HEK293T (cell line): ENCODE results near the gene LGALS14.

ENCODE experiments used
- CTCF ChIA-PET: fragments of 350-600 bp; formaldehyde crosslinking; extraction: SDS; loops from one replicate; lab custom pipeline; 2021; ENCODE audit warnings: antibody characterized with exemption, inconsistent platforms; lab: Yijun Ruan, JAX
- POLR2A ChIA-PET: fragments of 350-600 bp; formaldehyde crosslinking; extraction: SDS; loops from one replicate; lab custom pipeline; 2020; ENCODE audit warnings: antibody characterized with exemption, inconsistent platforms; lab: Yijun Ruan, JAX
- DNase-seq: peaks from one replicate; pipeline ENCODE4 v3.0.0; 2012; ENCODE audit warnings: mixed read lengths; ENCODE audit errors: extremely low spot score
- ARNT ChIP-seq: fragments of 450-650 bp; IDR thresholded peaks from 2 replicates; pipeline ENCODE4 v1.6.1; 2017; ENCODE audit warnings: mild to moderate bottlenecking
- BHLHE40 ChIP-seq: fragments of 450-650 bp; IDR thresholded peaks from 2 replicates; pipeline ENCODE4 v1.6.1; 2016; ENCODE audit warnings: mild to moderate bottlenecking, moderate library complexity, borderline replicate concordance
- CTBP1 ChIP-seq: fragments of 450-650 bp; IDR thresholded peaks from 2 replicates; pipeline ENCODE4 v1.6.1; 2016; ENCODE audit warnings: borderline replicate concordance
- ELF4 ChIP-seq: fragments of 450-650 bp; IDR thresholded peaks from 2 replicates; pipeline ENCODE4 v1.6.1; 2017; ENCODE audit warnings: antibody characterized with exemption
- FOXA1 ChIP-seq: fragments of 450-650 bp; IDR thresholded peaks from 2 replicates; pipeline ENCODE4 v1.6.1; 2016; ENCODE audit warnings: mild to moderate bottlenecking
- FOXK2 ChIP-seq: fragments of 450-650 bp; IDR thresholded peaks from 2 replicates; pipeline ENCODE4 v1.6.1; 2016; ENCODE audit warnings: mild to moderate bottlenecking
- FOXM1 ChIP-seq: fragments of 450-650 bp; IDR thresholded peaks from 2 replicates; pipeline ENCODE4 v1.6.1; 2017; ENCODE audit warnings: mild to moderate bottlenecking, borderline replicate concordance
- HDGF ChIP-seq: fragments of 450-650 bp; IDR thresholded peaks from 2 replicates; pipeline ENCODE4 v1.6.1; 2017; ENCODE audit warnings: antibody characterized with exemption, borderline replicate concordance
- L3MBTL2 ChIP-seq: fragments of 450-650 bp; conservative IDR thresholded peaks from 2 replicates; pipeline ENCODE4 v1.6.1; 2016; ENCODE audit warnings: mild to moderate bottlenecking
- LEF1 ChIP-seq: fragments of 450-650 bp; IDR thresholded peaks from 2 replicates; pipeline ENCODE4 v1.6.1; 2017; ENCODE audit warnings: mild to moderate bottlenecking, borderline replicate concordance
- NFRKB ChIP-seq: fragments of 450-650 bp; IDR thresholded peaks from 2 replicates; pipeline ENCODE4 v1.6.1; 2016; ENCODE audit warnings: mild to moderate bottlenecking, moderate library complexity
- SP1 ChIP-seq: fragments of 450-650 bp; IDR thresholded peaks from 2 replicates; pipeline ENCODE4 v1.6.1; 2017
- SUZ12 ChIP-seq: fragments of 450-650 bp; IDR thresholded peaks from 2 replicates; pipeline ENCODE4 v1.6.1; 2016; ENCODE audit warnings: mild to moderate bottlenecking
- TARDBP ChIP-seq: fragments of 450-650 bp; IDR thresholded peaks from 2 replicates; pipeline ENCODE4 v1.6.1; 2016
- ZNF384 ChIP-seq: fragments of 450-650 bp; IDR thresholded peaks from 2 replicates; pipeline ENCODE4 v1.6.1; 2016
- TF ChIP-seq, protein P1 (sequence below): fragments of 450-650 bp; IDR thresholded peaks from 2 replicates; pipeline ENCODE4 v1.6.1; 2016

The LGALS14 gene

GRCh38 chr19:39692166-39692565 is 12.1 kb upstream of the LGALS14 start:
- DNase-seq, result no peak
- ChIA-PET POLR2A (no interaction called here), CTCF (no interaction called here)
- no peak for TF ChIP-seq ELF4

DNA sequence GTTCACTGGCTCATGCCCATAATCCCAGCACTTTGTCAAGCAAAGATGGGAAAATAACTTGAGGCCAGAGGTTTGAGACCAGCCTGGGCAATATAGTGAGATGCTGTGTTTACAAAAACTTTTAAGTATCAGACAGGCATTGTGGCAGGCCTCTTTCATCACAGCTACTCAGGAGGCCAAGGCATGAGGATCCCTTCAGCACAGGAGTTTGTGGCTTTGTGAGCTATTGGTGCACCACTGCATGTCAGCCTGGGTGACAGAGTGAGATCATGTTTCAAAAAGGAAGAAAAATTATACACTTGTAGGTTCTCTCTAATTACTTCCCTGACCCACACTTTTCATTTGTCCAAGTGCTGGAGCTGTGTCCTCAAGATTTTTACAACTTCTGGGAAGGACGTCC is 11.5 kb upstream of the LGALS14 start:
- no peak for DNase-seq
- ChIA-PET POLR2A (no interaction called here), CTCF (no interaction called here)
- TF ChIP-seq SUZ12, result no peak

- TF ChIP-seq, protein P1, sequence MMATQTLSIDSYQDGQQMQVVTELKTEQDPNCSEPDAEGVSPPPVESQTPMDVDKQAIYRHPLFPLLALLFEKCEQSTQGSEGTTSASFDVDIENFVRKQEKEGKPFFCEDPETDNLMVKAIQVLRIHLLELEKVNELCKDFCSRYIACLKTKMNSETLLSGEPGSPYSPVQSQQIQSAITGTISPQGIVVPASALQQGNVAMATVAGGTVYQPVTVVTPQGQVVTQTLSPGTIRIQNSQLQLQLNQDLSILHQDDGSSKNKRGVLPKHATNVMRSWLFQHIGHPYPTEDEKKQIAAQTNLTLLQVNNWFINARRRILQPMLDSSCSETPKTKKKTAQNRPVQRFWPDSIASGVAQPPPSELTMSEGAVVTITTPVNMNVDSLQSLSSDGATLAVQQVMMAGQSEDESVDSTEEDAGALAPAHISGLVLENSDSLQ, result no peak
- TF ChIP-seq SUZ12, result no peak
- TF ChIP-seq FOXA1, result no peak
- TF ChIP-seq ELF4, result no peak
- no peak for TF ChIP-seq BHLHE40
- no peak for TF ChIP-seq TARDBP
- no peak for TF ChIP-seq L3MBTL2
- no peak for TF ChIP-seq ARNT
- no peak for DNase-seq
- ChIA-PET CTCF (no interaction called here), POLR2A (no interaction called here)
Observed at GRCh38 chr19:39695759-39696158, 8.5 kb upstream of the LGALS14 start.

DNA sequence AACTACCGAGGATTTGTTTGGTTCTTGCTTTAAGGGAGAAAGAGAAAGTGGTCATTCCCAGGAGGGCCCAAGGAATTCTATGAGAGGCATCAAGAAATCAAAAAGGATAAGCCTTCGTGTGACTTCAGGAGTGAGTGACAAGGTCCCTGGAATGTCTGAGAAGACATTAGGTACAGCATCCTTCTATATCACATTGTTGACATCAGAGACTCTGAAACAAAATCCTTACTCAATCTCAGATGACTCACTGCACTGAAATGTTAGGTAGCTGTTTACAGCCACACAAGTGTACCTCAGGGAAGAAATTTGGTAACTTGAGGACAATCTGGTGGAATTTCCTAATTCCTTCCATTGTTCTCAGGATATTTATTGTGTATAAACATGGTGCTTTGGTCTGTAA is 7.9 kb upstream of the LGALS14 start:
- ChIA-PET POLR2A (no interaction called here), CTCF (no interaction called here)
- DNase-seq, result no peak
- TF ChIP-seq CTBP1, result no peak
- no peak for TF ChIP-seq SP1
- no peak for TF ChIP-seq FOXK2
- TF ChIP-seq, protein P1, result no peak
- TF ChIP-seq ARNT, result no peak
- no peak for TF ChIP-seq LEF1
- TF ChIP-seq FOXM1, result no peak
- TF ChIP-seq ELF4, result no peak
- TF ChIP-seq BHLHE40, result no peak
- no peak for TF ChIP-seq HDGF
- TF ChIP-seq L3MBTL2, result no peak
- TF ChIP-seq SUZ12, result no peak
- no peak for TF ChIP-seq NFRKB
- no peak for TF ChIP-seq TARDBP

DNA sequence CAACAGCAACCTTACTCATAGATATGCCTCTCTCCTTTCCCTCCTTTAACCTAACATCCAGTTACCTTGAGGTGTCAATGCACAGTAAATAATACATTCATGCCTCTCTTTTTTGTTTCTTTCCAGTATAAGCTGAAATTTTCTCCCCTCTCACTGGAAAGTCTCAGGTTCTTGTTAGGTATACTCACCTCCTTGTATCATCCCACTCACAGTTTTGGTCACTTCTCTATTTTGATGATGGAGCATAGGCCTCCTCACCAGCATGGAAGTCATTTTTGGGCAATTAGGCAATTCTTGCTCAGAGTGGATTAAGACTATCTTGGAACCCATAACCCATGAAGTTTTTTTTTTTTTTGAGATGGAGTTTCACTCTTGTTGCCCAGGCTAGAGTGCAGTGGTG is 5.7 kb upstream of the LGALS14 start:
- ChIA-PET CTCF (no interaction called here), POLR2A (no interaction called here)
- no peak for DNase-seq
- TF ChIP-seq CTBP1 (no peak), TARDBP (no peak), ZNF384 (no peak)

- CTCF ChIA-PET, result no interaction called here
- TF ChIP-seq L3MBTL2 (no peak), FOXK2 (no peak), HDGF (no peak), ARNT (no peak), ZNF384 (no peak)
- POLR2A ChIA-PET, result no interaction called here
- no peak for DNase-seq
Observed at GRCh38 chr19:39701291-39701690, 3.0 kb upstream of the LGALS14 start.

DNA sequence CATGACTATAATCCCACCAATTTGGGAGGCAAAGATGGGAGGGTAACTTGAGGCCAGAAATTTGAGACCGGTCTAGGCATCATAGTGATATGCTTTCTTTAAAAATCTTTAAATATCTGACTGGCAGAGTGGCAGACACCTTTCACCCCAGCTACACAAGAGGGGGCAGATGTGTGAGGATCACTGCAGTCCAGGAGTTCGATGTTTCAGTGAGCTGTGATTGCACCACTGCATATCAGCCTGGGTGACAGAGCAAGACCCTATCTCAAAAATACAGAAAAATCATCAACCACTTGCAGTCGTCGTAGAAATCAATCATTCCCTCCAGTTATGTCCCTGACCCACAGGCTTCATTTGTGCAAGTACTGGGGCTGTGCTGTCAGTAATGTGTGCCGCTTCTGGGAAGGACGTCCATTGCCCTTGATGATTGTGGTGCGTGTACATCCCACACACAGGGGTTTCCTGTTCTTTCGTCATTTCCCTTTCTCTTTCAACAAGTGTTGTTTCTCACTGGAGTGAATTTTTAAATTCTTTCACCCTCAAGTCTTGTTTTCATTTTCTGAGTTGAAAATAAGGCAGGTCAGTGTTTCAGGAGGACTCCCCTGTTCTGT is 1.4 kb downstream of the LGALS14 start:
- ChIA-PET POLR2A (no interaction called here), CTCF (no interaction called here)
- TF ChIP-seq SP1 (no peak), NFRKB (no peak), FOXM1 (no peak), L3MBTL2 (no peak), HDGF (no peak), ARNT (no peak), CTBP1 (no peak), SUZ12 (no peak), TARDBP (no peak), BHLHE40 (no peak), ELF4 (no peak), FOXA1 (no peak), ZNF384 (no peak), LEF1 (no peak), FOXK2 (no peak)
- TF ChIP-seq, protein P1, result no peak
- no peak for DNase-seq

DNA sequence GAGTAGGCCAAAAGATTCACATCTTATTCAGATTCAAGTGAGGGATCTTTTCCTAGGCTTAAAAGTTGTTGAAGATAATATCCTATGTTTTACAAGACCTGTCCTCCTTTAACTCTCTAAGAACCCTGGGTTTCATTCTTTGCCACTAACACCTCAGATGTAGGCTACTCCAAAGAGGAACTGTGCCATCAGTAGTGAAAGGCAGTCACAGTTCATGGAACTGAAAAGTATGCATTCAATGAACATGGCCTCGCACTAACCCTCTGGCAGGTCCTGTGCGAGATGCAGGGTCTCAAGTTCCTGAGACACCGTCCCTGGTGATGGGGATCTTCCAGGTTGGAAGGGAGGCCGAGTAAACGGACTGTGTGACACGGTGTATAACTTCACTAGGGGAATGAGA is 4.3 kb downstream of the LGALS14 start:
- ChIA-PET CTCF (no interaction called here), POLR2A (no interaction called here)
- no peak for DNase-seq
- TF ChIP-seq HDGF (no peak), L3MBTL2 (no peak), ZNF384 (no peak), SUZ12 (no peak), FOXK2 (no peak), ELF4 (no peak), TARDBP (no peak), NFRKB (no peak), SP1 (no peak), LEF1 (no peak), ARNT (no peak), FOXM1 (no peak), CTBP1 (no peak), BHLHE40 (no peak), FOXA1 (no peak)
- TF ChIP-seq, protein P1, result no peak
